COR-L47 (cell line): ENCODE measurements around the gene SPOCK1.
A peak's percentile ranks its signal among the peaks of the same experiment; 100 is the strongest.

Source experiments
- DNase-seq: peaks from one replicate; lab custom pipeline; 2025; lab: John Stamatoyannopoulos, UW

The SPOCK1 gene

DNA sequence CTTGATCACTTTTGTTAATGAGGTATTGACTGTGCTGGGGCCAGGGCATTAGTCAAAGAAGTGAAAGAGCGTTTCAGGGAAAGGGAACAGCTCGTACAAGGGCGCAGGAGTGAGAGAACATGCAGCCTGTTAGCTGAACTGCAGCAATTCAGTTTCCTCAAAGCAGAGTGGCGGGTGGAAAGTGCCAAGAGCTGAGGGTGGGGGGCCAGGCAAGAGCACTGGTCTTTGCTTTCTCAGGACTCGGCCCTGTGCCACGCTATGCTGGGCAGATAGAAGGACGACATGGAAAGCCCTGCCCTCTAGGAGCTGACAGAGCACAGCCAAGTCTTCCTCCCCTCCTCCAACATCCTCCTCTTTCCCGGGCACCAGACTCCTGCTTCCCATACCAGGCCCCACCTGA, 304.8 kb downstream of the SPOCK1 start:
- DNase-seq = no peak

DNA sequence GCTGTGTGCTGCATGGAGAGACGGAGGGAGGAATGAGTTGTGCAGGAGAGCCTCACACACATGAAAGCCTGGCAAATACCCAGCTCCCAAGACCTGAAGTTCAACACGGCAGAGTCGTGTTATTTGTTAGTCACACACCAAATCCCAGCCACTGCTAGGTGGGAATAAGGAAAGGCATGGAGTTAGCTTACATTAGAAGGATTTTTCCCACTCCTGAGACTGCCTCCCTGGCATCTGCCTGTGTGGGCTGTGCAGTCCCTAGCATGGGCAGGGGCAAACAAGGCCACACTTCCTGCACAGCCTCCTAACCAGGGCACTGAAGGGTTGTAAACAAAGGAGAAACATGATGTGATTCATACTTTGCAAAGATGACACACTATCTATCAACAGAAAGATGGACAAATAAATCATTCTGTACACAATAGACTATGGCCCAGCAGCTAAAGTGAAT, 306.8 kb downstream of the SPOCK1 start:
- DNase-seq = no peak

DNA sequence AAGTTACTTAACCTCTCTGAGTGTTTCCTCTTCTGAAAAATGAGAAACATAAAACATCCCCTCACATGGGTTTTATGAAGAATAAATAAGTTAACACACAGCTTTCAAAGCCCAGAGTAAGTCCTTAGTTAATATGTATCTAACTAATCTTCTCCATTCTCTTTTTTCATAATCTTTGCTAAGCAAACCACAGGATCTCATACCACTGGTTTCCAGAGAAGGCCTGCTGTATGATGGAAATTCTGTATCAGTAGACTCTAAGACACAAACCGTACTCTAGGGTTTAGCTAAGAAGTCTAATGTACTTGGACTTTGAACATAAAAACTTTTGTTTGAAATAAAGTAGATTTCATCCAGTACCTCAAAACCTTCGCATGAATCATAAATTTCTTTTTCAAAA, 307.9 kb downstream of the SPOCK1 start:
- DNase-seq = no peak

DNA sequence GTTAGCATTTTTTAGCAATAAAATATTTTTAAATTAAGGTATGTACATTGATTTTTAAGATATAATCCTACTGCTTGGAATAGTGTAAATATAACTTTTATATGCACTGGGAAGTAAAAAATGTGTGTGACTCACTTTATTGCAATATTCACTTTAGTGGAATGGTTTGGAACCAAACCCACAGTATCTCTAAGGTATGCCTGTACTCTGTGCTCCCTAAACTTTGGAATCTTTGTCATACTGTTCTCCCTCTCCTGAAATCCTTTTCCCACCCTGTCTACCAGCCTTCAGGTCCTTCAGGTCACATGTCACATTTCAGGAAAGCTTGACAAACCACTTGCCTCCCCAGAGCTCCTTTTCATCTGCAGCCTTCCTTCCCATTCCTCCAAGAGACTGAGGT, 308.7 kb downstream of the SPOCK1 start:
- DNase-seq = no peak

DNA sequence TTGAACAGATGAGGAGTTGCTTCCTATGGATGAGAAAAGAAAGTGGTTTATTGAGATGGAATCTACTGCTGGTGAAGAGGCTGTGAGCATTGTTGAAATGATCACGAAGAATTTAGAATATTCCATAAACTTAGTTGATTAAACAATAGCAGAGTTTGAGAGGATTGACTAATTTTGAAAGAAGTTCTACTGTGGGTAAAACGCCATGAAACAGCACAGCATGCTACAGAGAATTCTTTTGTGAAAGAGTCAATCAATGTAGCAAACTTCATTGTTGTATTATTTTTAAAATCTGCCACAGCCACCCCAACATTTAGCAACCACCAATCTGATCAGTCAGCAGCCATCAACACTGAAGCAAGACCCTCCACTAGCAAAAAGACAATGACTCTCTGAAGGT, 309.1 kb downstream of the SPOCK1 start:
- no peak for DNase-seq

DNA sequence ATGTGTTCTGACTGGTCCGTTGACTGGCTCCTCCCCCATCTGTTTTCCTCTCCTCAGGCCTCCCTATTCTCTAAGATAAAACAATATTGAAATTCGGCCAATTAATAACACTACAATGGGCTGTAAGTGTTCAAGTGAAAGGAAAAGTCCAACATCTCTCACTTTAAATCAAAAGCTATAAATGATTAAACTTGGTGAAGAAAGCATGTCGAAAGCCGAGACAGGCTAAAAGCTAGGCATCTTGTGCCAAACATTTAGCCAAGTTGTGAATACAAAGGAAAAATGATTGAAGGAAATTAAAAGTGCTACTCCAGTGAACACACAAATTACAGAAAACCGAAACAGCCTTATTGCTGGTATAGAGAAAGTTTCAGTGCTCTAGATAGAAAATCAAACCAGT, 310.6 kb downstream of the SPOCK1 start:
- no peak for DNase-seq

DNA sequence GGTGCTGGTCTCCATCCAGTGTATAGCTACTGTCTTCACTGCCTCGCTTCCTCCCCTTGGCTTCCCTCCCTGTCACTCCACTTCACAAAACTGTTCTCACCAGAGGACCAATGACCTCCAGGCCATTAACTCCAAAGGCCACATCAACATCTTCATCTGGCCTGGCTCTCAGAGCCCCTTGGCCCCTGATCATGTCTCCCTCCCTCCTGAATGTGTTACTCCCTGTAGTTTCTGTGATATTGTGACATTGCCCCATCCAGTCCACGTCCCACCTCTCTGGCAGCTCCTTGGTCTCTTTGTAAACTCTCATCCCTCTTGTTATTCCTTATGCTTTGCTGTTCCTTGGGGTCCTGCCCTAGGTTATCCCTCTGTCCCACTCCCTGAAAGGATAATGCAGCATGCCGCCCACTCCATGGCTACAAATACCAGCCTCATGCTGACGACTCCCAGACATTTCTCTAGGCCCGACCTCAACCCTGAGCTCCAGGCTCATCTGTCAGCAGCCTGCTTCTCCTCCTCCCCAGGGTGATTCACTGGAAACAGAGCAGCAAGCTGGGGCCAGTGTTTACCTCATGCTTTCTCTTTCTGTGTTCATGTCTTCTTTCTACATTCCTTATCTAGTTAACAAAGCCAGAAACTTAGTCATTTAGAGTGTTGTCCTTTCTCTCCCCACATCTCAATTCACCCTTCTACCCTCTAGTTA, 312.2 kb downstream of the SPOCK1 start:
- DNase-seq = no peak

DNA sequence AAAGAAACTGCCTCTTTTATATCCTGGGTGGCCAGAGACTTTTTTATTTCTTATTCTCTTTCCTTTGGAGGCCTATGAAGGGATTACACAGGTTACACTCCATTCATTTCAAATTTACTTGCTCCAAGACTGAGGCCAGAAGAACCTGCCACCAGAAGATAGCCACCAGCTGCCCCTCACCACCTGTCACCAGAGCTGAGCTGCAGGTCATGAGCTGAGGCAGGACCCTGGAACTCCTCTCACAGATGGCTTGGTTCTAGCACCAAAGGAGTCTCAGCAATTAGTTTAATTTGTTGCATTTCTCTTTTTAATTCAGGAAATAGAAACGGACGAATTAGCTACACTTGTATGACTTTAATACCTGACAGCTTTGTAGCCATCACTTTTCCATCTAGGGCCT, 313.9 kb downstream of the SPOCK1 start:
- no peak for DNase-seq

DNA sequence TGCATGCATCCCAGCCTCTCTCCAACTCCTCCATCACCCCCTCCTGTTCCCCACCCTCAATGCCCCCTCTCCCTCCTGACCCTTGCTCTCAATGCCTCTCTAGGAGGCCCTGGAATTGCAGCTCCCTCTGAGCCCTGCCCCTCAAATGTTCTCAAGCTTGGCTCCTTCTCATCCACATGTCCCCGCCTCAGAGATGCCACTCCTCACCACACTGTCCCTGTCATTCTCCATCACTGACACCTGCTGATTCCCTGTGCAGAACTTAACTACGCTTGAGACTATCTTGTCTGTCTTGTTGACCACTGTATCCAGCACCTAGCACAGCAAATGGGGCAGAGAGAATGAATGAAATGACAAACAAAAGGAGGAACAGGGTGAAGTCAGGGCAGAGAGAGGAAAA, 314.4 kb downstream of the SPOCK1 start:
- no peak for DNase-seq

DNA sequence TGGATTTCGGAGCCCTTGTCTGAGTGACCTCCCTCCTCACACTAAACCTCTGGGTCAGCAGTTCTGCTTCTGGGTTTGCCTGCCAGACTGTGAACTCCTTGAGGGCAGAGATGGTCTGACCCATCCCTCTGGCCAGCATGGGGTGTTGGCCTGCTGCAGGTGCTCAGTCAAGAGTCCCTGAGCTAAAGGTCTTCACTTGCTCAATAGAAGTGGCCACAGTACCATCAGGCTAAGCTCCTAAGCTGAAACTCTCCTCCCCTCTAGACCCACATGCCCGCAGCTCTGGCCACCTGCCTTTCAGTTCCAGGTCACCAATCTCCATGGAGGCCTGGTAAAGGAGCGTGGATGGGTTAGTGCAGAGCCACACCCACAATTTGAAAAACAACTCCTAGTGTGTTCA, 316.6 kb downstream of the SPOCK1 start:
- DNase-seq = no peak

DNA sequence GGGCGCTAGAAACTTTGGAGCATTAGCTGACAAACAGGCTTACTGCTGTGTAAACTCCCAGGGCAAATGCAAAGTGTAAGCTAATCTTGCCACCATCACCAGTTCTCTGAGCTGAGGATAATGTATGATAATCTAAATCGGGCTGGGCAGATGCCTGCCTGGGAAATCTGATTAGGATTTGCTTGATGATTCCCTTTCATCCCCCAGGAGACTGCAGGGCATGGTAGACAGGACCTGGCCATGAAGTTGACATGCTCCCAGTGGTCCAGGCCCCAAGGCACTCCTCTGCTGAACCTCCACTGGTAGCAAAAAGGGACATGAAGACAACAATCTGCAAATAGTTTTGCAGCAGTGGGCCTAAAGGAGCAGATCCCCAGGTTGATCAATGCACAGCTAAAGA, 317.5 kb downstream of the SPOCK1 start:
- DNase-seq = no peak

DNA sequence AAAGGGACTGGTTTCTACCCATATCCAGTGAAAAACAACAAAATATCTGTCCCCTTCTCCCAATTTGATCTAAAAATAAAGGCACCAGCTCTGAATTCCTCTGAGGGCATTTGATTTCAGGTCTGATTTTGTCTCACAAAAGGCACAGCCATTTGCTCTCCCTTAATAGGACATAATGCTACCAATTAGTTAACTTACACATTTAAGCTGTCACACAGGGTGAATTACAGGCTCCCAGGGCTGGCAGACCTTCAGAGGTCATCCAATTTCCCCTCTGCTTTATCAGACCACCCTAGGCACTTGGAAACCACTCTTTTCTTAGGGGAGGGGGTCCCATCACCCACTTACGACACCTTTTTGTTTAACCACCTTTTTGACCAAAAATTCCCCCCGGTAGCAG, 319.9 kb downstream of the SPOCK1 start:
- DNase-seq = no peak

DNA sequence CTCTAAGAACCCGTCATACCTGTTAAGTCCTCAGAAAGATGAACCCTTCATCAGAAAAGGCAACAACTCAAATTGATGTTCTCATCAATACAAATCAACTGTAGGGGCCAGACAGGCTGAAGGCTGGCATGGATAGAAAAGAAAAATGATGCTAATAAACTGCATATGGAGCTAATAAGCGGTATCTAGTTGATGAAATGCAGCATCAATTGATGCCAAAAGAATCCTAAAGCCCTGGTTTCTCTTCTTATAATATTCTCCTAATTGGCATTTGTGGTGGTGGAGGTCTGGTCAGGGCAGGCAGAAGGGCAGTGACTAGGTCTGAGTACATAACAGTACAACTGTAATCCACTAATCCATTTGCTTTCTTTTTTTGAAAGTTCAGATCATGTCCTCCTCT, 322.5 kb downstream of the SPOCK1 start:
- no peak for DNase-seq

DNA sequence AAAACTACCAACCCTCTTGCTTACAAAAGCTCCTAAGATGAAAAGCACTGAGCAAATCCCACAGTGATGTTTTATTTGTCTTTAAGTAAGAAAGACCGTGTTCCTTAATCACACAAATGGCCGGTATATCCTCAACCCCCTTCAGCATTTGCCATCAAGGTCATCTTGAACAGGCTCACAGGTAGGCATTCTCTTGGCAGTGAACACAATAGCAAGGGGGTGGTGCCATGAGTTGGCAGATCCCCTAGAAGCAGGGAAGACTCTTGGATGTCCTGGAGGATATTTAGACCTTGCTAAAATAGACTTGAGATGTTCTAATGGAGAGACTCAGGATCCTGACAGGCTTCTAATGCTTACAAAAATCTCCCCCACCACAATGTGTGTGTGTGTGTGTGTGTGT, 323.0 kb downstream of the SPOCK1 start:
- no peak for DNase-seq

DNA sequence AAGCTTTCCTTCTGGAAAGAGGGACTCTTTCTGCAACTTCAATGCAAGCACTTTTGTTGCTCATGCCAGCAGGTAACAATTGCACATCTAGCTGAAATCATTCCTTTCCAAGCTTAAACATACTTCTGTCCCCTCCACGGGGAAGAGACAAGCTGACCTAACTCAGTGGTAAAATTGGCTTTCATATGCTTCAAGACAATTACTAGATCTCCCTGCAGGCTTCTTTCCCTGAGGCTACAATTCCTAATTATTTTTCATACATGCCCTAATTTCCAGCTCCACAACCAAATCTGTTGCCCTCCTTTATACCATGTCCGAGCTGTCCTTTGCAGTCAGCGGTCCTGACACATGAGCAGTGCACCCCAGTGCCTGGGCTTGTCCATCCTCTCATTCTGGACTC, 324.9 kb downstream of the SPOCK1 start:
- DNase-seq = no peak

DNA sequence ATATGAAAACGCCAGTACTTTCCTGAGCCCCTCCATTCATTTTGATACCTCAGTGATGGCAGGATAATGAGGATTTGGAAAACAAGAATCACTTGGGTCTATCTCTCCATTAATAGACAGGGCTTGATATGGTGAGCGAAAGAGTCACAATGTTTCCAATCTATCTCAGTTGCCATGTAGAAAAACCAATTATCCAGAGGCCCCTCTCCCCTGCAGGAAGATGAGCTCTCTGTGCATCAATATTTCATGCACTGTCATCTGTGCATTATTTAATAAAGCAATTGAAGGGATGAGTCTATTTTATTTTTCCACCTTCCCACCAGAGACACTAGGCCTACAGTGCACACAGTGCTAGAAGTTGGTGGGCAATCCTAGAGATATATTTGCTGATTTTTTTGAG, 326.9 kb downstream of the SPOCK1 start:
- no peak for DNase-seq

DNA sequence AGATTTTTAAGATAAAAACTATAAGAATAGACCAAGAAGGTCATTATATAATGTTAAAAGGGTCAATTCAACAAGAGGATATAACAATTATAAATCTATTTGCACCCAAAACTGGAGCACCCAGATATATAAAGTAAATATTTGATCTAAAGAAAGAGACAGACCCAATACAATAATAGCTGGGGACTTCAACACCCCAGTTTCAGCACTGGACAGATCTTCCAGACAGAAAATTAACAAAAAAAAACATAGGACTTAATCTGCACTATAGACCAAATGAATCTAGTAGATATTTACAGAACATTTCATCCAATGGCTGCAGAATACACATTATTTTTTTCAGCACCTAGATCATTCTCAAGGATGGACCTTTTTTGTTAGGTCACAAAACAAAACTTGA, 331.9 kb downstream of the SPOCK1 start:
- no peak for DNase-seq

DNA sequence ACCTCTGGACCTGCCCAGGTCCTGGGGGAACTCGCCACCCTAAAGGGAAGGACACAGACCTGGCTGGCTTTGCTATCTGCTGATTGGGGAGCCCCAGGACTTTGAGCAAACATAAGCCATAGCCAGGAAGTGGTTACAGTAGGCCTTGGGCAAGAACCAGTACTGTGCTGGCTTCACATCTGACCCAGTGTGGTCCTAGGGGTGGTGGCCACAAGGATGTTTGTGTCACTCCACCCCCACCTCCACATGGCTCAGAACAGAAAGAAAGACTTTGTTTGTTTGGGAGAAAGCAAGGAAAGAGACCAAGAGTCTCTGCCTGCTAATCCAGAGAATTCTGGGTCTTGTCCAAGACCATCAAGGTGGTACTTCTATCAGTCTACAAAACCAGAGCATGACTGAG, 334.2 kb downstream of the SPOCK1 start:
- DNase-seq = no peak

DNA sequence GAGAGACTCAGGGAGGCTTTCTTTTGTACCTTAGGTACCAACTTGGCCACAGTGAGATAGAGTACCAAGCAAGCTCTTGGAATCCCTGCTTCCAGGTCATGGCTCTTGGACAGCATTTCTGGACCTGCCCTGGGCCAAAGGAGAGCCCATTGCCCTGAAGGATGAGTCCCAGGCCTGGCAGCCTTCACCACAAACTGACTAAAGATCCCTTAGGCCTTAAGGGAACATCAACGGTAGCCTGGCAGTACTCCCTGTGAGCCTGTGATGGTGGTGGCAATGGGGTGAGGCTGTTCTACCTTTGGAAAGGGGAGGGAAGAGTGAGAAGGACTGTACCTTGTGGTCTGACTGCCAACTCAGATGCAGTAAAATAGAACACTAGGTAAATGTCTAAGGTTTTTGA, 334.6 kb downstream of the SPOCK1 start:
- no peak for DNase-seq

DNA sequence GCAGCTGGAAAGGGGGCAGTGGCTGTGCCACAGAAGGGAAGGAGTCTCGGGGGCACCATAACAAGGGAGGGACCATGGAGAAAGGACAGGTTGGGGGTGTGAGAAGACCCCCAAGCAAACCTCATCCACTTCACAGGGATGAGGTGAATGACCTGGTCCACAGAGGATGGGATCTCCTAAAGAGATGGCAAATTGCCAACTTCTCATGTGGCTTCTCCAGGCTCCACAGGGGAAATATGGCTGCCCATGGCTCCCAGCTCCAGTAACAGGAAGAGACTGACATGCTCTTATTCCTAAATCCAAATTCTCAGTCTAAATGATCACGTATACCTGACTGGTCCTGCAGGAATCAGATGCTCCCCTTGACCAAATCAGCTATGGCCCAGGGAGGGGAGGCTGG, 340.4 kb downstream of the SPOCK1 start:
- no peak for DNase-seq

DNA sequence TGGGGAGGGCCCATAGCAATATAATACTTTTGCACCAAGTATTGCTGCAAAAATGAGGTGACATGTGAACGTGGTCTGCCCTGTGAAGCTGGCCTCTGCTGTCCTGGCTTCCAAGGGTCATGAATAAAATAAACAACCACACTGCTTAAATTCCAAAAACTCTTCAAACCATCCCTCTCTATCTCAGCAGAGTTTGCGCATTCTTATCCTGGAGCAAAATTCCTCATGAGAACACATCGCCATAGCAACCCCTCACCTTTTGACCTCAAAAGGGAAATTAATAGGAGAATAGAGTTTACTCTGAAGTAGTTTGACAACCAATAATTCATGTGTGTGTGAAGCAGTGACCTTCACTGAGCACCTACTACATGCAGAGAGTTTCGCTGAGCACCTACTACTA, 342.9 kb downstream of the SPOCK1 start:
- DNase-seq = no peak

DNA sequence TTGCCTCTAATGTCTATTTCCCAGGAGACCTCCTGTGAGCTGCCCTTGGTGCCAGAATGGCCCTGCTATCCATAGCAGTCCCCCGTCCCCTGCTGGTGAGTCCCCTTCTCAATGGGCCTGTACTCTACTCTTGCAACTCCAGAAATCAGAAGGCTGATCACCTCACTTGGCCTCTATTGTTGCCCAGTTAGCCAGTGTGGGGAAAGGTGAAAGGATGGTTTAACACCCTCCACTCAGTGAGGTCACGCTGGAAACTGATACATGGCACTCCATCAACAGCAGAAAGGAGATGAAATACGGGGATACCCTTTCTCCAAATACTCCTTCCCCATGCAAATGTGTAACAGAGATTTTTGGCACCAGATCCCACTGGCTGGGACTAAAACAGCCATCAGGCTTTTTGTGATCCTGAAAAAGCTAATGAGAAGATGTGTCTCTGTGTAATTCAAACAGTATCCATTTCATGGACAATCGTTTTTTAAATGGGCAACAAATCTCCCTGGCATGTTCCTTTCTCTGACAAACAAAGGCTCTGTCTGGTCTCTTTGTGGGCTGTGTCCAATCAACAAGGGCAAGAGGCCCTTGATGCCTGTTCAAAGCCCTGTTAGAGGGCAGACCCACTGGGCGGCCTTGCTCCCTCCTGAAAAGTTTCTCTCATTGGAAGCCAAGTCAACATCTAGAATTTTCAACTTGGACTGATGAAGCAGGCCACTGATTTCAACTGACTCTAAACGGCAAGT, 343.7 kb downstream of the SPOCK1 start:
- DNase-seq = peak; percentile 8

DNA sequence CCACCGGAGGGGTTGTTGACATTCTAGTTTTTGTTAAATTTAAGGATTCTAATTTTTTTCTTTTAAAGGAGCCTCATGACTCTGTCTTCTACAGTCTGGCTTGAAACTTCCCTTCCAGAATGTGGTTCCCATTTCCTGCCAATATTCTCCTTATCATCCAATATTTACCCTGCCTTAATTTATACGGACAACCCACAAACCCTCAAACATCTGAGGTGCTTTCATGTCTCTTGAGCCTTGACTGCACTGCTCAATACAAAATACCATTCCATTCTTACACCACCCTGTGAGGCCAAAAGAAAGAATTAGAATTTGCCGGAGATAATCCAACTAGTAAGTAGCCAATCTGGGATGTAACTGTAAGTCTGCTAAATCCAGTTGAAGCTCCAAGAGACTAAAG, 346.5 kb downstream of the SPOCK1 start:
- no peak for DNase-seq

DNA sequence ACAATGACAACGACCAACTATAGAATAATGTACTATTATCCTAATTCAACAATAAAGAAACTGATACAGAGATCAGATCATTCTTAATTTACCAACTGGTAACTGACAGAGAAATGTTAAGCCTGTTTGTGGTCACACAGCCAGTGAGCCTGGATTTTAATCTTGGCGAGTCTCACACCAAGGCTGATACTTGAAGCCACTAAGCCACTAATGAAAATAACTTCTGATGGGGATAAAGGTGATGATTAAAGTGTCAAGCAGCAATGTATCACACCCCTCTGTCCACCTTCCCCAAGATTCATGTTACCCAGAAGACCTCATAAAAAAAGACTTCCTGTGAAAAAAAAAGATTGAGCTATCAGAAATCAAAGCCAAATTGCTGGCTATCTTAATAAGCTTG, 350.5 kb downstream of the SPOCK1 start:
- DNase-seq = no peak
